ENCODE data around the gene ASB8. TPM values are rescaled to one million over a fixed set of nuclear protein-coding genes. Genes with fewer than 3 reads are reported as not detected.

ASB8 gene
- total and polyA plus RNA-seq, 12 donors, result 24.9 to 103 (median 83.7) TPM

- intact Hi-C loops (cut with DNase I), result loop anchor here in 1 of 10 donors (5.0 kb wide), 1 partner anchor 1606 kb away; no protein-coding TSS in a partner anchor
- Histone ChIP-seq H3K27ac (peak overlapping the region in 8 of 10 donors; percentile 3 to 71 (median 53)), H3K27me3 (no peaks in the 10 kb centered on the region), H3K4me1 (peaks cover 0 to 56% (median 21%) of the 10 kb centered on the region in 9 donors), H3K36me3 (peaks cover 0 to 100% (median 87%) of the 10 kb centered on the region in 9 donors), H3K4me3 (no peak overlapping the region), H3K9me3 (no peaks in the 10 kb centered on the region)
- 26 to 27% methylated on average over 1 of the region's 1 CpG for WGBS, 2 donors
- DNase-seq (no peak), ATAC-seq (peak in 6 of 8 donors; percentile 48 to 91 (median 82))
- no peak for TF ChIP-seq CTCF (IDR thresholded peaks at IDR 0.05)
Measured at GRCh38 chr12:48145981-48146380, 11.3 kb downstream of the ASB8 start.

GRCh38 chr12:48143898-48144297 is 13.4 kb downstream of the ASB8 start:
- no peak for DNase-seq
- Histone ChIP-seq H3K27me3 (no peaks in the 10 kb centered on the region), H3K4me3 (no peak overlapping the region), H3K36me3 (peaks cover 0 to 100% (median 84%) of the 10 kb centered on the region in 9 donors), H3K4me1 (peaks cover 0 to 68% (median 21%) of the 10 kb centered on the region in 9 donors), H3K9me3 (no peaks in the 10 kb centered on the region), H3K27ac (peak overlapping the region in 1 of 10 donors; percentile 35)
- 88 to 95% methylated on average over 2 of the region's 2 CpGs for WGBS, 2 donors
- intact Hi-C loops (cut with DNase I), result no loop called here
- TF ChIP-seq CTCF (IDR thresholded peaks at IDR 0.05), result no peak
- no peak for ATAC-seq

GRCh38 chr12:48142818-48143674 is 14.3 kb downstream of the ASB8 start:
- ATAC-seq (no peak), DNase-seq (no peak)
- TF ChIP-seq CTCF (IDR thresholded peaks at IDR 0.05), result no peak
- intact Hi-C loops (cut with DNase I), result no loop called here
- Histone ChIP-seq H3K27me3 (no peaks in the 10 kb centered on the region), H3K4me1 (peaks cover 0 to 66% (median 21%) of the 10 kb centered on the region in 9 donors), H3K4me3 (no peak overlapping the region), H3K27ac (peak overlapping the region in 1 of 10 donors; percentile 35), H3K9me3 (no peaks in the 10 kb centered on the region), H3K36me3 (peaks cover 0 to 100% (median 86%) of the 10 kb centered on the region in 9 donors)
- WGBS, 2 donors, result 69 to 77% methylated on average over 7 of the region's 7 CpGs

GRCh38 chr12:48135027-48135426 is 22.3 kb downstream of the ASB8 start:
- Histone ChIP-seq H3K9me3 (no peaks in the 10 kb centered on the region), H3K27ac (no peak overlapping the region), H3K4me1 (peaks cover 0 to 43% (median 7%) of the 10 kb centered on the region in 9 donors), H3K27me3 (no peaks in the 10 kb centered on the region), H3K36me3 (peaks cover 0 to 100% (median 82%) of the 10 kb centered on the region in 9 donors), H3K4me3 (no peak overlapping the region)
- DNase-seq, result no peak
- no peak for TF ChIP-seq CTCF (IDR thresholded peaks at IDR 0.05)
- ATAC-seq, result no peak
- intact Hi-C loops (cut with DNase I), result no loop called here
- WGBS, 2 donors, result 93% methylated on average over 5 of the region's 5 CpGs

Data from heart right ventricle (tissue), 16 donors.